Thymus (tissue), 14 donors: ENCODE data around the gene DNAL4. TPM values are rescaled to one million over a fixed set of nuclear protein-coding genes. Genes with fewer than 3 reads are reported as not detected.

Experiments used
- DNase-seq, 9 donors: peaks; one replicate each; pipeline ENCODE4 v3.0.0-alpha.2; 2013; ENCODE audit warnings: low spot score in 9 of 9, low read depth in 6 of 9, missing footprints in 1 of 9
- H3K27ac ChIP-seq, 2 donors: one replicate each; pipeline ENCODE4 v1.5.1; 2013; ENCODE audit warnings: control low read depth in 1 of 2, low read depth in 1 of 2, low read length in 1 of 2, mild to moderate bottlenecking in 1 of 2, moderate library complexity in 1 of 2
- H3K27me3 ChIP-seq, 2 donors: one replicate each; pipeline ENCODE4 v1.5.1; 2013; ENCODE audit warnings: low read length in 1 of 2; ENCODE audit not compliant: control insufficient read depth in 2 of 2, insufficient read depth in 1 of 2
- H3K36me3 ChIP-seq, 2 donors: one replicate each; pipeline ENCODE4 v1.5.1; 2013; ENCODE audit warnings: low read length in 1 of 2, mild to moderate bottlenecking in 1 of 2, moderate library complexity in 1 of 2; ENCODE audit not compliant: control insufficient read depth in 2 of 2, insufficient read depth in 2 of 2
- H3K4me1 ChIP-seq, 2 donors: one replicate each; pipeline ENCODE4 v1.5.1; 2013; ENCODE audit warnings: low read length in 2 of 2; ENCODE audit not compliant: control insufficient read depth in 2 of 2, insufficient read depth in 2 of 2
- H3K4me3 ChIP-seq, 2 donors: one replicate each; pipeline ENCODE4 v1.5.1; 2013; ENCODE audit warnings: low read length in 2 of 2, control low read depth in 1 of 2, mild to moderate bottlenecking in 1 of 2
- H3K9me3 ChIP-seq, 2 donors: one replicate each; pipeline ENCODE4 v1.5.1; 2013; ENCODE audit warnings: low read length in 1 of 2, mild to moderate bottlenecking in 1 of 2; ENCODE audit not compliant: control insufficient read depth in 2 of 2, insufficient read depth in 1 of 2
- WGBS: extraction: QIAGEN DNeasy Blood & Tissue Kit; methylation state at CpG from one replicate; pipeline ENCODE4 v1.1.7; 2013; 5-methylcytosine and 5-hydroxymethylcytosine counted together
- long read RNA-seq, 10 donors: transcript quantifications; one replicate each; lab custom pipeline, GENCODE V29; 2026
- polyA plus RNA-seq: library from polyadenylated mRNA; stranded (reverse); fragments of 200-250 nt; gene quantifications from one replicate; pipeline ENCODE4 v1.2.3, GENCODE V29; 2013
- total RNA-seq: library from RNA; stranded (reverse); fragments of 120-200 nt; gene quantifications from one replicate; pipeline ENCODE4 v1.2.4, GENCODE V29; 2013
- donor health status: healthy.

DNAL4 gene, protein sequence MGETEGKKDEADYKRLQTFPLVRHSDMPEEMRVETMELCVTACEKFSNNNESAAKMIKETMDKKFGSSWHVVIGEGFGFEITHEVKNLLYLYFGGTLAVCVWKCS
- total RNA-seq (20.4 TPM), polyA plus RNA-seq (19.6 TPM)
- long read RNA-seq, donor 1, partial matches to known transcripts = 0 of 1 reads
- long read RNA-seq, donor 1, other reads (novel, unspliced or antisense) = 0 of 1 reads
- long read RNA-seq, donor 2, transcript DNAL4-201 (4 exons, 1,504 nt) = major isoform, 12 of 13 reads
- long read RNA-seq, donor 2, partial matches to known transcripts = 0 of 13 reads
- long read RNA-seq, donor 2, other reads (novel, unspliced or antisense) = 0 of 13 reads
- long read RNA-seq, donor 3, transcript DNAL4-201 (4 exons, 1,504 nt) = major isoform, 13 of 13 reads
- long read RNA-seq, donor 3, partial matches to known transcripts = 0 of 13 reads
- long read RNA-seq, donor 3, other reads (novel, unspliced or antisense) = 0 of 13 reads
- long read RNA-seq, donor 4, partial matches to known transcripts = 14 of 17 reads
- long read RNA-seq, donor 4, other reads (novel, unspliced or antisense) = 0 of 17 reads
- long read RNA-seq, donor 5, transcript DNAL4-201 (4 exons, 1,504 nt) = major isoform, 13 of 14 reads
- long read RNA-seq, donor 5, partial matches to known transcripts = 0 of 14 reads
- long read RNA-seq, donor 5, other reads (novel, unspliced or antisense) = 0 of 14 reads
- long read RNA-seq, donor 6, transcript DNAL4-201 (4 exons, 1,504 nt) = major isoform, 7 of 16 reads
- long read RNA-seq, donor 6, partial matches to known transcripts = 9 of 16 reads
- long read RNA-seq, donor 6, other reads (novel, unspliced or antisense) = 0 of 16 reads
- long read RNA-seq, donor 7, partial matches to known transcripts = 0 of 2 reads
- long read RNA-seq, donor 7, other reads (novel, unspliced or antisense) = 0 of 2 reads
- long read RNA-seq, donor 8, partial matches to known transcripts = 0 of 3 reads
- long read RNA-seq, donor 8, other reads (novel, unspliced or antisense) = 0 of 3 reads
- long read RNA-seq, donor 9, transcript DNAL4-201 (4 exons, 1,504 nt) = major isoform, 5 of 5 reads
- long read RNA-seq, donor 9, partial matches to known transcripts = 0 of 5 reads
- long read RNA-seq, donor 9, other reads (novel, unspliced or antisense) = 0 of 5 reads
- long read RNA-seq, donor 10, partial matches to known transcripts = 0 of 2 reads
- long read RNA-seq, donor 10, other reads (novel, unspliced or antisense) = 0 of 2 reads

DNA sequence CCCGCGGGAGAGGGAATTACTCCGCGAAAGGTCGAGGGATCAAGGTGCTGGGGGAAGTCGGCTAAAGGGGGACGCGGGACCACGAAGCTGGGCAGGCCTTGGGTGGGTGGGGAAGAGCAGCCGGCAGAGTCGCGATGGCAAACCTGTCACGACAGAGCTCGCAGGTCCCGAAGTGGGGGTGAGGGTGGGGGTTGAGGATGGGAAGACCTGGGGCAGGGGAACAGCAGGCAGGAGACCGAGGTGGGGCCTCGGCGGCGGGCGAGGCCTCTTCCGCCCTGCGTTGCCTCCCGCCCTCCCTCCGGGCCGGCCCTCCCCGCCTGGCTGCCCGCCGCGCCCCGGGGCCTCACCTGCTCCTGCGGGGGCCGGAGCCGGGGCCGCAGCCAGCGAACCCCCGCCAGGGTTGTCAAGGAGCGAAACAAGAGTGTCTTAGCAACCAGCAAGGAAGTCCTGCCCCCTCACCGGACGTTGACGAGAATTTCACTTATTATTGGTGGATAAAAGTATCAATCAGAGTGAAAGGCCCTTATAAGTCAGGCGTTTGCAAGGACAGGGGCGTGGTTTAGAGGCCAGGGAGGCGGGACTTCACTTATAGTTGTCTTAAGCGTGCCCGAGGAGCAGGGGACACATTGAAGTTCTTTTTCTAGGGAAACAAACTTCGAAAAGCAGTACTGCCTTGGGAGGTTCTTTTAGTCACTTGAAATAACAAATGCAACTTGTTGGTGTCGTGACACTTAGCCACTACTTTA lies at the start of gene DNAL4:
Gene DNAL4, minus strand, starts transcription at position 423 of the 746 bp plus-strand sequence. CDS start 11,412 bp downstream, outside the sequence.
- H3K4me3 ChIP-seq = peak within 1 kb of the TSS; percentile 58 to 70
- peaks cover 0 to 6% of the 10 kb centered on the region in 2 donors for H3K27me3 ChIP-seq
- peaks cover 14 to 15% of the 10 kb centered on the region in 2 donors for H3K4me1 ChIP-seq
- H3K27ac ChIP-seq = peak within 1 kb of the TSS in 1 of 2 donors; percentile 71
- 1% methylated on average over 47 of the region's 47 CpGs for WGBS
- peaks cover 4 to 8% of the 10 kb centered on the region in 2 donors for H3K36me3 ChIP-seq
- H3K9me3 ChIP-seq = no peaks in the 10 kb centered on the region
- peak; percentile 91 to 99 (median 95) for DNase-seq

DNA sequence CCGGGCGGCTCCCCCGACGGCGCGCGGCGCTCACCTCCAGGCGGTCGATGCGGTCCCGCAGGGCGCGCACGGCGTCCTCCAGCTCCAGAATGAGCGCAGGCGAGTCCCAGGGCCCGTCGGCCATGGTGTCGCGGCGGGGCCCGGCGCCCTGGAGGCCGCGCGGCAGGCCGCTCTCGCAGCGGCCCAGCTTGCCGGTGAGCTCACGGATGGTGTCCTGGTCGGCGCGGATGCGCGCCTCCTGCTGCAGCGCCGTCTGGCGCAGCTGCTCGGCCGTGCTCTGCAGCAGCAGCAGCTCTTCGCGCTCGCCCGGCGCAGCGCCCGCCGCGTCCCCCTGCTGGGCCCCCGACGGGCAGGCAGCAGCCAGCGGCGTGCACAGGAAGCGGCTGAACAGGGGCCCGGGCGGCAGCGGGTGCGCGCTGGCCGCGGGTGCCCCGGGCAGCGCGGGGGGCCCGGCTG lies 49.3 kb upstream of the DNAL4 start:
- WGBS = 1% methylated on average over 68 of the region's 68 CpGs
- no peak overlapping the region for H3K27ac ChIP-seq
- H3K9me3 ChIP-seq = no peaks in the 10 kb centered on the region
- H3K4me3 ChIP-seq = peak overlapping the region in 1 of 2 donors; percentile 56
- H3K36me3 ChIP-seq = no peaks in the 10 kb centered on the region
- H3K4me1 ChIP-seq = peaks cover 3 to 6% of the 10 kb centered on the region in 2 donors
- DNase-seq = peak in 8 of 9 donors; percentile 5 to 71 (median 38)
- H3K27me3 ChIP-seq = peaks cover 40 to 84% of the 10 kb centered on the region in 2 donors

DNA sequence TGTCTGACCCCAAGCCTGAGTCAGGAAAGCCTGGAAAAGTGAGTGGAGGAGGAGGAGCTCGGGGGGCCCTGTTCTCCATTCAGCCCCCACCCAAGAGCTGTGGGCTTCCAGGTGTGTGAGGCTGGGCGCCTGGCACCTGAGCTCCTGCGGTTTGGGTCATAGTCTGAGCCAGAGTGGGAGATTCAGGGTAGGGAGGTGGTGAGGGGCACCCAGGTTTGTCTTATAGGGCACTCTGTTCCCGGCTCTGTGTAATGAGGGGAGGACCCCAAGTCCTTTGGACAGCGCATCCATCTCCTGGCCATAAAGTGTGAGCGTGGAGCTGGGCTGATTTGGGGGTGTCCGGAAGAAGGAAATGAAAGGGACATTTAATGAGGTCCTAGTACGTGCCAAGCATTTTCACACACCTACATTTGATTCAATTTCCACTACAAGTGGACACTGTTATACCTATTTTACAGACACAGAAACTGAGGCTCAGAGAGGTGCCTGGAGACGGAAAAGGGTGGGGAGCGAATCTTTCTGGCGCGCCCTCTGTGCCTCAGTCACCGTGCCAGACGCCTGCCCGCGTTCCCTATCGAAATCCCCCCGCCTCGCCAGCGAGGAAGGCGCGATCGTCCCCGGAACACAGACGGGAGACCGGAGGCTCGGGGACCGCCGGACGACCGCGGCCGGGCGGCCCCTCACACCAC lies 48.7 kb upstream of the DNAL4 start:
- H3K27me3 ChIP-seq = peaks cover 40 to 81% of the 10 kb centered on the region in 2 donors
- H3K4me1 ChIP-seq = peaks cover 3 to 6% of the 10 kb centered on the region in 2 donors
- no peaks in the 10 kb centered on the region for H3K9me3 ChIP-seq
- no peaks in the 10 kb centered on the region for H3K36me3 ChIP-seq
- H3K27ac ChIP-seq = no peak overlapping the region
- DNase-seq = no peak
- peak overlapping the region in 1 of 2 donors; percentile 56 for H3K4me3 ChIP-seq
- WGBS = 29% methylated on average over 34 of the region's 34 CpGs

DNA sequence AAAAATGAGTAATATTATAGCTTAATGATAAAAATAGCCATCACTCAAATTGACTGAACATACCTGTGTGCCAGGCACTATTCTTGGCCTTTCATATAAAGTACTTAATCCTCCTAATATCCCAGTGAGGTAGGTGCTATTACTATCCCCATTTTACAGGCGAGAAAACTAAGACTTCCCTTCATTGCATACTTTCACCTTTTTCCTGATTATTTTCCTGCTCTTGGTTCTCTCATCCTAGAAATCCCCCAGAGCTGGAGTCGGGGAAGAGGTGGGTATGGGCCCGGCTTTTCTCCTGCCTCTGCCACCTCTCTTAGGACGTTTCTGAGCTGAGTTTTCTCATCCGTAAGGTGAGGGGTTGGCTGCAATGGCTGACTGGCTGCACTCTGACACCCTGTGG lies 47.7 kb upstream of the DNAL4 start:
- H3K9me3 ChIP-seq = no peaks in the 10 kb centered on the region
- peaks cover 3 to 6% of the 10 kb centered on the region in 2 donors for H3K4me1 ChIP-seq
- H3K36me3 ChIP-seq = no peaks in the 10 kb centered on the region
- H3K27ac ChIP-seq = no peak overlapping the region
- DNase-seq = no peak
- 94% methylated on average over 5 of the region's 5 CpGs for WGBS
- no peak overlapping the region for H3K4me3 ChIP-seq
- peaks cover 40 to 75% of the 10 kb centered on the region in 2 donors for H3K27me3 ChIP-seq

DNA sequence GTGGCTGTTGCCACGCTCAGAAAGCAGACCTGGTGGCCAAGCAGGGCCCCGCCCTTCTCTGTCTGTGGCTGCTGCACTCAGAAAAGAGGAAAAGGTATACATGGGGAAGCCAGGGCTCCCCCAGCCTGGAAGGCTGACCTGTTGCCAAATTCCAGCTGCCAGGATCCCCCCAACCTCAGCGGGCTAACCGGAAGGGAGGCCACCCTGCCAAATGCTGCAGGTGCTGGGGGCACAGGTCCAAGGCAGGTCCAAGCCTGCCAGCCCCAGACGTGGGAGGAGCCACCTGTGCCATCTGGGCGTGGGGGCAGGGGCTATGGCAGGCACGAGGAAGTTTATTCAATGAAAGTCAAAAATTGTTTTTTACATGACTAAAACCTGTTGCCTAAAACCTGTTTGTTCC lies 47.3 kb upstream of the DNAL4 start:
- Histone ChIP-seq H3K36me3 (no peaks in the 10 kb centered on the region), H3K27ac (no peak overlapping the region), H3K4me3 (no peak overlapping the region), H3K4me1 (peaks cover 3 to 6% of the 10 kb centered on the region in 2 donors), H3K27me3 (peaks cover 40 to 74% of the 10 kb centered on the region in 2 donors), H3K9me3 (no peaks in the 10 kb centered on the region)
- WGBS = 15% methylated on average over 7 of the region's 7 CpGs
- DNase-seq = no peak

DNA sequence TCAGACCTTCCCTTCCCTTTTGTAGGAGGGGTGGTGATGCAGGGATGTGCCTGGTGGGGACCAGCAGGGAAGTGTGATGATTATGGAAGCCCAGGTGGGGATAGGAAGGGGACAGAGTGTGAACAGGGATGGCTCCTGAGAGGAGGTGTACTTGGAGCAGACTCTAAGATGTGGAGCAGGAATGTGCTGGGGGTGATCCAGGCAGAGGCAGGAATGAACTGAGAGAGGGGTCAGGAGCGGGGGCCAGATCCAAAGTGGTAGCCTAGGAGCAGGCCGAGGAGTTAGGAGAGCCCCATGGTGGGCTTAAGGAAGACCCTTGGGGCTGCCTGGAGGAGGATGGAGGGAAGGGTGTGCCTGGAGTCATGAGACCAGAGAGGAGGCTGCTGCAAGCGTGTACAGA lies 46.2 kb upstream of the DNAL4 start:
- H3K36me3 ChIP-seq = no peaks in the 10 kb centered on the region
- WGBS = 95% methylated on average over 3 of the region's 3 CpGs
- H3K27me3 ChIP-seq = peaks cover 36 to 69% of the 10 kb centered on the region in 2 donors

DNA sequence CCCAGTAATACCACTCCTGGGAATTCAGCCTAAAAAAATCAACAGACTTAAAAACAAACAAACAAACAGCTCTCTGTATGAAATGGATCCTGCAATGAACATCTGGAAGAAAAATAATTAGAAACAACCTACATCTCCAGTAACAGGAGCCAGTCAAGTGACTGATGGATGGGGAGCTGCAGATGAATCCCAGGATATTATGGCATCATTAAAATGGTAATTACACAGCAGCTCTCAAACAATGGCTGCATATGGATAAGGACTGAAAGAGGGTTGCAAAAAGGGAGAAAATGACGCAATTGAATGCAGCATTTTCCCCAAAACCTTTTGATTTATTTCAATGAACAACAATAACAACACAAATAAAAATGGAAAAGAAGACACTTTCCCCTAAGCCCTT lies 45.7 kb upstream of the DNAL4 start:
- H3K27ac ChIP-seq = no peak overlapping the region
- WGBS = 95% methylated on average over 1 of the region's 1 CpG
- DNase-seq = no peak
- no peaks in the 10 kb centered on the region for H3K36me3 ChIP-seq
- H3K4me3 ChIP-seq = no peak overlapping the region
- peaks cover 33 to 67% of the 10 kb centered on the region in 2 donors for H3K27me3 ChIP-seq
- H3K4me1 ChIP-seq = peaks cover 3 to 6% of the 10 kb centered on the region in 2 donors
- H3K9me3 ChIP-seq = no peaks in the 10 kb centered on the region

More for the DNA sequence above, 46.2 kb upstream of the DNAL4 start:
- Histone ChIP-seq H3K27ac (no peak overlapping the region), H3K4me1 (peaks cover 3 to 6% of the 10 kb centered on the region in 2 donors), H3K9me3 (no peaks in the 10 kb centered on the region), H3K4me3 (no peak overlapping the region)
- no peak for DNase-seq
